ENCODE measurements around the gene STOM.

STOM gene

GRCh38 chr9:121296213-121297127 is 73.6 kb downstream of the STOM start:
- no peaks in the 10 kb centered on the region for H3K79me2 ChIP-seq (ENCODE audit: low read length)
- H2AFZ ChIP-seq (ENCODE audit: low read depth, low read length) = no peak overlapping the region
- H3K36me3 ChIP-seq (replicated peaks; ENCODE audit: low read depth, low read length) = no peaks in the 10 kb centered on the region
- H3K4me2 ChIP-seq (ENCODE audit: low read length) = no peak overlapping the region
- peaks cover 6% of the 10 kb centered on the region for H3K4me1 ChIP-seq (ENCODE audit: low read length)
- peaks cover 17% of the 10 kb centered on the region for H3K27me3 ChIP-seq (ENCODE audit: low read depth, low read length)
- no peak overlapping the region for H3K9ac ChIP-seq (ENCODE audit: low read length)
- no peaks in the 10 kb centered on the region for H3K9me3 ChIP-seq (ENCODE audit: insufficient read depth, low read length)
- H3K4me3 ChIP-seq (ENCODE audit: low read length) = no peak overlapping the region
- no peaks in the 10 kb centered on the region for H4K20me1 ChIP-seq (ENCODE audit: insufficient read depth, low read length)
- no peak overlapping the region for H3K27ac ChIP-seq (ENCODE audit: low read length)
- no peak for TF ChIP-seq EZH2phosphoT487 (IDR thresholded peaks at IDR 0.05; ENCODE audit: low read depth)
- no peak for TF ChIP-seq CTCF (IDR thresholded peaks at IDR 0.05; ENCODE audit: low read depth, low read length)

GRCh38 chr9:121295662-121296191 is 74.3 kb downstream of the STOM start:
- no peak for TF ChIP-seq EZH2phosphoT487 (IDR thresholded peaks at IDR 0.05; ENCODE audit: low read depth)
- TF ChIP-seq CTCF (IDR thresholded peaks at IDR 0.05; ENCODE audit: low read depth, low read length) = no peak
- H3K27ac ChIP-seq (ENCODE audit: low read length) = no peak overlapping the region
- H3K27me3 ChIP-seq (ENCODE audit: low read depth, low read length) = peaks cover 14% of the 10 kb centered on the region
- H2AFZ ChIP-seq (ENCODE audit: low read depth, low read length) = no peak overlapping the region
- no peaks in the 10 kb centered on the region for H3K79me2 ChIP-seq (ENCODE audit: low read length)
- no peaks in the 10 kb centered on the region for H3K9me3 ChIP-seq (ENCODE audit: insufficient read depth, low read length)
- no peak overlapping the region for H3K4me2 ChIP-seq (ENCODE audit: low read length)
- no peak overlapping the region for H3K9ac ChIP-seq (ENCODE audit: low read length)
- H3K36me3 ChIP-seq (replicated peaks; ENCODE audit: low read depth, low read length) = no peaks in the 10 kb centered on the region
- H4K20me1 ChIP-seq (ENCODE audit: insufficient read depth, low read length) = no peaks in the 10 kb centered on the region
- peaks cover 6% of the 10 kb centered on the region for H3K4me1 ChIP-seq (ENCODE audit: low read length)
- no peak overlapping the region for H3K4me3 ChIP-seq (ENCODE audit: low read length)

- no peak overlapping the region for H3K27ac ChIP-seq (ENCODE audit: low read length)
- no peaks in the 10 kb centered on the region for H4K20me1 ChIP-seq (ENCODE audit: insufficient read depth, low read length)
- no peaks in the 10 kb centered on the region for H3K36me3 ChIP-seq (replicated peaks; ENCODE audit: low read depth, low read length)
- H3K4me1 ChIP-seq (ENCODE audit: low read length) = peaks cover 4% of the 10 kb centered on the region
- H3K9me3 ChIP-seq (ENCODE audit: insufficient read depth, low read length) = no peaks in the 10 kb centered on the region
- H3K27me3 ChIP-seq (ENCODE audit: low read depth, low read length) = peaks cover 7% of the 10 kb centered on the region
- no peaks in the 10 kb centered on the region for H3K79me2 ChIP-seq (ENCODE audit: low read length)
- H3K4me3 ChIP-seq (ENCODE audit: low read length) = no peak overlapping the region
- no peak overlapping the region for H2AFZ ChIP-seq (ENCODE audit: low read depth, low read length)
- TF ChIP-seq CTCF (IDR thresholded peaks at IDR 0.05; ENCODE audit: low read depth, low read length) = no peak
- TF ChIP-seq EZH2phosphoT487 (IDR thresholded peaks at IDR 0.05; ENCODE audit: low read depth) = no peak
- no peak overlapping the region for H3K9ac ChIP-seq (ENCODE audit: low read length)
- H3K4me2 ChIP-seq (ENCODE audit: low read length) = no peak overlapping the region
Observed at GRCh38 chr9:121294866-121295661, 75.0 kb downstream of the STOM start.

All from OCI-LY3 (cell line).